Left ventricle myocardium inferior (tissue), 1 donor: Measurements from ENCODE around the gene ITPRIPL2. TPM values are rescaled to one million over a fixed set of nuclear protein-coding genes. Genes with fewer than 3 reads are reported as not detected.

Source experiments
- DNase-seq: peaks from one replicate; pipeline ENCODE4 v3.0.0-alpha.2; 2020
- H3K27ac ChIP-seq: fragments of 200-600 bp; replicated peaks from 2 replicates; pipeline ENCODE4 v1.8.0; 2021
- H3K27me3 ChIP-seq: fragments of 200-600 bp; 2 replicates; pipeline ENCODE4 v1.8.0; 2021; ENCODE audit warnings: low read depth
- H3K36me3 ChIP-seq: fragments of 200-600 bp; 2 replicates; pipeline ENCODE4 v1.8.0; 2021
- H3K4me1 ChIP-seq: fragments of 200-600 bp; 2 replicates; pipeline ENCODE4 v1.8.0; 2021
- H3K4me3 ChIP-seq: fragments of 200-600 bp; 2 replicates; pipeline ENCODE4 v1.8.0; 2021; ENCODE audit warnings: mild to moderate bottlenecking, moderate library complexity
- H3K9me3 ChIP-seq: fragments of 200-600 bp; replicated peaks from 2 replicates; pipeline ENCODE4 v1.8.0; 2021
- intact Hi-C: fragments of 100-400 bp; cut with micrococcal nuclease; formaldehyde crosslinking; loops from one replicate; pipeline ENCODE4 v1.11.0; 2022
- long read RNA-seq: library from polyadenylated mRNA; unstranded; transcript quantifications from one replicate; pipeline ENCODE4 v2.0.0, GENCODE V29; 2021
- total RNA-seq: library from RNA; stranded (reverse); fragmentation: NEBNext Ultra II Directional; extraction: Animal tissue kit (Norgen Biotek cat#: 25700); gene quantifications from one replicate; pipeline ENCODE4 v1.2.1, GENCODE V29; 2021
- TF ChIP-seq, protein P1 (sequence below): fragments of 200-600 bp; IDR thresholded peaks from 2 replicates; pipeline ENCODE4 v1.8.0; 2021; ENCODE audit warnings: antibody characterized with exemption, mild to moderate bottlenecking, borderline replicate concordance
- donor health status: DM: no; HTN: yes; CAD: no; lungs with severe emphysema.

Gene ITPRIPL2
- total RNA-seq, result 12.3 TPM
- long read RNA-seq, full-length matches to known transcripts, result 9 of 15 reads
- long read RNA-seq, partial matches to known transcripts, result 0 of 15 reads
- long read RNA-seq, other reads (novel, unspliced or antisense), result 6 of 15 reads

- Histone ChIP-seq H3K9me3 (no peaks in the 10 kb centered on the region), H3K4me1 (peaks cover 61% of the 10 kb centered on the region), H3K27me3 (peaks cover 6% of the 10 kb centered on the region), H3K36me3 (peaks cover 22% of the 10 kb centered on the region), H3K27ac (peak within 1 kb of the TSS; percentile 96), H3K4me3 (peak within 1 kb of the TSS; percentile 78)
- TF ChIP-seq, protein P1, sequence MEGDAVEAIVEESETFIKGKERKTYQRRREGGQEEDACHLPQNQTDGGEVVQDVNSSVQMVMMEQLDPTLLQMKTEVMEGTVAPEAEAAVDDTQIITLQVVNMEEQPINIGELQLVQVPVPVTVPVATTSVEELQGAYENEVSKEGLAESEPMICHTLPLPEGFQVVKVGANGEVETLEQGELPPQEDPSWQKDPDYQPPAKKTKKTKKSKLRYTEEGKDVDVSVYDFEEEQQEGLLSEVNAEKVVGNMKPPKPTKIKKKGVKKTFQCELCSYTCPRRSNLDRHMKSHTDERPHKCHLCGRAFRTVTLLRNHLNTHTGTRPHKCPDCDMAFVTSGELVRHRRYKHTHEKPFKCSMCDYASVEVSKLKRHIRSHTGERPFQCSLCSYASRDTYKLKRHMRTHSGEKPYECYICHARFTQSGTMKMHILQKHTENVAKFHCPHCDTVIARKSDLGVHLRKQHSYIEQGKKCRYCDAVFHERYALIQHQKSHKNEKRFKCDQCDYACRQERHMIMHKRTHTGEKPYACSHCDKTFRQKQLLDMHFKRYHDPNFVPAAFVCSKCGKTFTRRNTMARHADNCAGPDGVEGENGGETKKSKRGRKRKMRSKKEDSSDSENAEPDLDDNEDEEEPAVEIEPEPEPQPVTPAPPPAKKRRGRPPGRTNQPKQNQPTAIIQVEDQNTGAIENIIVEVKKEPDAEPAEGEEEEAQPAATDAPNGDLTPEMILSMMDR, result peak; percentile 23
- DNase-seq, result peak; percentile 93
- intact Hi-C loops, result no loop called here
Measured at GRCh38 chr16:19113577-19114358, at the start of gene ITPRIPL2. TSS of gene ITPRIPL2 (plus strand) at chr16:19113964. CDS start at chr16:19114462, 498 bp downstream.

DNA sequence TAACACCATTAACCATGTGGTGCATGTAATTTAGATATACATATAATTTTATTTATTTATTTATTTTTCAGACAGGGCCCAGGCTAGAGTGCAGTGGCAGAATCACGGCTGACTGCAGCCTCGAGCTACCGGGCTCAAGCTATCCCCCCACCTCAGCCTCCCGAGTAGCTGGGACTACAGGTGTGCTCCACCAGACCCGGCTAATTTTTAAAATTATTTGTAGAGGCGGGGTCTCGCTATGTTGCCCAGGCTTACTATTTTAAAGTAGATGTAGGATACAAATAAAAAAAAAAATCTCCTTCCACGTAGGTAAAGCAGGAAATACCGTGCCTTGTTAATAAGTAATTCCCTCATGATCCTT, 46.8 kb upstream of the ITPRIPL2 start:
- peak overlapping the region; percentile 82 for H3K4me3 ChIP-seq
- intact Hi-C loops, result loop anchor here (10.0 kb wide), 1 partner anchor 102 kb away; no protein-coding TSS in a partner anchor
- H3K27me3 ChIP-seq, result no peaks in the 10 kb centered on the region
- H3K27ac ChIP-seq, result peak overlapping the region; percentile 100
- peaks cover 33% of the 10 kb centered on the region for H3K4me1 ChIP-seq
- H3K9me3 ChIP-seq, result no peaks in the 10 kb centered on the region
- TF ChIP-seq, protein P1, result no peak
- H3K36me3 ChIP-seq, result no peaks in the 10 kb centered on the region
- DNase-seq, result no peak

DNA sequence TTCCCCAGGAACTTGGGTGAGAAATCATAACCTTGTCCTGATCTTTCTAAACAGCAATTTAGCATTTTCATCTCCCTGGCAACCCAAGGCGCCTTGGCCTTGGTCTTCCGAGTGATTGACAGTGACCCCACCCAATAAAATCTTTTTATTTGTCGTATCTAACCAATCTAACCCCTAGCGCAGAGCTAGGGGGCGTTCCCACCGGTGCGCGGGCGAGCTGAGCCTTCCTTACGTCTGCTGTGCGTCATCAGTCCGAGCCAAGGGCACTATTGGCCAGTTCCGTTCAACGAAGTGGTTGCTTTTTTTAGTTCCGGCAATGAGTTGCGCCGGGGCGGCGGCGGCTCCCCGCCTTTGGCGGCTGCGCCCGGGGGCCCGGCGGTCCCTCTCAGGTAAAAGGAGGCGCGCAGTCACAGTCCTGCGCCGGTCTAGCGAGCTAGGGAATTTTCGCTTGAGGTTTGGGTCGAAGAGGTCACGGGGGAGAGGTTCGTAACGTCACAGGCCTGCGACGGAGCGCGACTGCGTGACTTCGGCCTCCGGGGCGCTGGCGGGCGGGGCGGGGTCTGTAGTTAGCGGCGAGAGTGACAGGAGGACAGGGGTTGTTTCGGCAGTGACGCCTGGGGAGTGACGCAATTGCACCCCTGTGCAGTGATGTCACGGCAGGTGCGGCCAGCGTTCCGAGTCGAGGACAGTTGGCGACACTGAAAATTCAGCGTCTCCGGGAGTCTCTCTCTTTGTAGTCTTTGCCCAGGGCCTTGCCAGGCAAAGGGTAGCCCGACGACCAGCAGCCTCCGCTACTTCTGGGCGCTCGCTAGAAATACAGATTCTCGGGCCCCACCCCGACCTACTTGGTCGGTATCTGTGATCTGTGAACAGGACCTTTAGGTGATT, 46.2 kb upstream of the ITPRIPL2 start, which contains the start of gene COQ7:
Gene COQ7 (plus strand): TSS at position 266 of the 888 bp plus-strand sequence. CDS start 51 bp downstream, at position 317.
- H3K4me3 ChIP-seq, result peak within 1 kb of the TSS; percentile 82
- H3K4me1 ChIP-seq, result peaks cover 29% of the 10 kb centered on the region
- H3K27me3 ChIP-seq, result no peaks in the 10 kb centered on the region
- TF ChIP-seq, protein P1, result no peak
- peak within 1 kb of the TSS; percentile 100 for H3K27ac ChIP-seq
- DNase-seq, result peak; percentile 98
- H3K9me3 ChIP-seq, result no peaks in the 10 kb centered on the region
- intact Hi-C loops, result loop anchor here (10.0 kb wide), 1 partner anchor 103 kb away; no protein-coding TSS in a partner anchor
- H3K36me3 ChIP-seq, result peaks cover 4% of the 10 kb centered on the region

DNA sequence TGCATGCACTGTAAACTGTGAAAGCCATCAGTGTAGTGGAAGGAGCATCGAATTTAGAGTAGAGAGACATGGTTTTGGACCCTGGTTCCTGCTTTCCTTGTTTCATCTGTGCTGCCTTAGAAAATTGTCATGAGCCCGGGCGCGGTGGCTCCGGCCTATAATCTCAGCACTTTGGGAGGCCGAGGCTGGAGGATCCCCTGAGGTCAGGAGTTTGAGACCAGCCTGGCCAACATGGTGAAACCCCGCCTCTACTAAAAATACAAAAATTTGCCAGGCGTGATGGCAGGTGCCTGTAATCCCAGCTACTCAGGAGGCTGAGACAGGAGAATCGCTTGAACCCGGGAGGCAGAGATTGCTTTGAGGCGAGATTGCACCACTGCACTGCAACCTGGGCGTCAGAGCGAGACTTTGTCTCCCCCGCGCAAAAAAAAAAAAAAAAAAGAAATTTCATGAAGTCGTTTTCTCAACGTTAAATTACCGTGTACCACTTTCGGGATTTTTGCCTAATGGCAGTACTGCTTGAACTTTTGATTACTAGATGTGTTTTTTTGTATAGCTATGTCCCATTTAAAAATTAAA, 45.4 kb upstream of the ITPRIPL2 start:
- Histone ChIP-seq H3K36me3 (peaks cover 11% of the 10 kb centered on the region), H3K9me3 (no peaks in the 10 kb centered on the region), H3K4me3 (peak overlapping the region; percentile 82), H3K27ac (peak overlapping the region; percentile 100), H3K27me3 (no peaks in the 10 kb centered on the region), H3K4me1 (peaks cover 29% of the 10 kb centered on the region)
- DNase-seq, result no peak
- TF ChIP-seq, protein P1, result no peak
- intact Hi-C loops, result loop anchor here (10.0 kb wide), 1 partner anchor 104 kb away; no protein-coding TSS in a partner anchor
